GM19025 (cell line): Measurements from ENCODE around the gene GLT6D1.

Experiments used
- ATAC-seq: cut with Tn5 transposase; IDR thresholded peaks from one replicate; pipeline ENCODE4 v1.9.1; 2021; ENCODE audit warnings: mild to moderate bottlenecking, low read depth, moderate library complexity; ENCODE audit not compliant: unreplicated experiment

GLT6D1 gene

DNA sequence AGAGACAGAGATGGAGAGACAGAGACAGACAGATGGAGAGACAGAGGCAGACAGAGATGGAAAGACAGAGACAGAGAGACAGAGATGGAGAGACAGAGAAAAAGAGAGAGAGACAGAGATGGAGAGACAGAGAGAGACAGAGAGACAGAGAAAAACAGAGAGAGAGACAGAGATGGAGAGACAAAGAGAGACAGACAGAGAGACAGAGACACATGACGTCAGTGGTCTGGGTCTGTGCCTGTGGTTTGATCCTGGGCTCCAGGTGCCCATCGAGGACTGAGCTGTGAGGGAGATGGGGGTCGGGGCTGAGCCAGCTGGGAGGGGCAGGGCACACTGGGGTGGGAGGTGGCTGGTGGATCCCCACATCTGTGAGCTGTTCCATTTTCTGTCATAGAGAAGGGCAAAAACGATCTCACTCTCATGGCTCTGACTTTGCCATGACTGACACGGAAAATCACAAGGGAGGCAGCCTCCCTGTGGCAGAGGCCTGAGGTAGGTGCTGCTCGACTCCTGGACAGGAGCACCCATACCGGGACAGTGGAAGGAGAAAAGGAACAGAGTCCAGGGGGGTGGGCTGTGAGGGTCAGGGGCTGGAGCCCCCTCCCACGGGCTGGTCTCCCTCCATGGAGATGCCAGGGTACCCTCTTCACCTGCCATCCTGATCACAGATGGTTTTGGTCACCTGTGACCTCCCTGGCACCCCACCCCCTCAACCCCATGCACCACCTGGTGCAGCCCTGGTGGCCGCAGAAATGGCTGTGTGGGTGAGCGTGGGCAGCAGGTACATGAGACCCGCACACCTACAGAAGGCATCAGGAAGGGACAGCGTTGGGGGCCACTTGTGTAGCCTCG lies 28.8 kb downstream of the GLT6D1 start:
- no peak for ATAC-seq

DNA sequence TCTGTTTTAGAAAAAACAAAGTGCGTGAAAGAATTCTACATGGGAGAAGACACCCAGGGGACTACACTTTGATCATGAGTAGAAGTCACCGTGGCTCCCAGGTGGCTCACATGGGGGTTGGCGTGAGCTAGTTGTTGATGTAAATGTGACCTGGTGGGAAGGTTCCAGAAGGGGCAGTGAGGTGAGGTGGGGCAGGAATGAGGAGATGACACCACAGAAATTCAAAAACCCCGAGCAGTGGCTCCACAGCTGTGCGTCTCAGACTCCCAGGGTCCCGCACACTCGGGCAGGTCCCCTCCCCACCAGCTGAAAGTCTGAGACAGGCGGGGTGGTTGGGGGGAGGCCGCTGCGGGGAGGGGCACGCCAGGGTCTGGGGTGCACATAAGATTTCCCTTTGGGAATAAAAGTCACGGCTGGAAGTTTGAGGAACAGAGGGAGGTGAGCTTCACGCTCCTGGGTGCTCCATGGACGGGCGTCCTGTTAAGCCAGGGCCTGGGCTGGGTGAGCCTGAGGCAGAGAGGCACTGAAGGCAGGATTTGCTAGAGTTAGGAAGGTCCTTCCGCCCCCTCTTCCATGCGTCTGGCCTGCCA lies 29.9 kb downstream of the GLT6D1 start:
- ATAC-seq, result no peak

DNA sequence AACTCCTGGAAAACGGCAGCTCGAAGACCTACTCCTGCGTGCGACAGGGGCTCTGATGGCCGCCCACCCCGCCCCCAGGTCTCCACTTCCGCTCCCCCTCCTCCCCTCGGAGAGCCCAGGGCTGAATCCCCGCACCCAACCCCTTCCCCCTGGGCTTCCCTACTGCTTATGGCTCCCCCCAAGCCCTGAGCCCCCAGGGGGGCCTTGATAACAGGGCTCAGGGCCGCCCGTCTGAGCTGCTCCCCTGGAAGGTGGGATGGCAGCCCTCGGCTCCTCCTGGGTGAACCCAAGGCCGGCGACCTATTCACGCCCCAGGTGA lies 30.4 kb downstream of the GLT6D1 start:
- ATAC-seq, result no peak

DNA sequence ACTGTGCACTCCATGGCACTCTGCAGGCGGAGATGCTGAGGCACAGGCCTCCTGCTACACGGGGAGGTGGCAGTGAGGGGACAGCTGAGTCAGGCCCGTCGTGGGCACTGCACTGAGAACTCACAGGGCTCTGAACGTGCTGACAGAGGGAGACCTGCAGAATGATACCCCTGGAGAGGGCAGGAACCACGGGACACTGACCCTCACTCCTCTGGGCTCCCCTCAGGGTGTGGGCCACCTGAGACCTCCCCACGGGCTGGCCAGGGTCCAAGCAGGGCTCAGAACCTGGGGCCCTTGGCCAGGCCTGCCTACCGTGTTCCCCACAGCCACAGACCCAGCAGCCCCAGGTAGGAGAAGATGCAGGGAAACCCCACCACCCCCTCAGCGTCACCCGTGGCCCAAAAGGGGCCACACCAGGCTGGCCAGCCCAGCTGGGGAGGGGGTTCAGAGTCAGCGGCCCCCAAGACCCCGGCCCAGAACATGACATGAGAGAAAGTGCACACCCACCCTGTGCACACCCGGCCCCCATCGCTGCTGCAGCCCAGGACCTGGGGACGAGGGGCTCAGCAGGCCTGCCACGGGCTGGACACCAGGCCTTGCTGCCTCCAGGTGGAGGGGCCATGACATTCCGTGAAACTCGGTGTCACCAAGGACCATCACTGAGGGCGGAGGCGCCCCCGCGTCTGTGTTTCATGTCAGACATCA lies 30.9 kb downstream of the GLT6D1 start:
- no peak for ATAC-seq

DNA sequence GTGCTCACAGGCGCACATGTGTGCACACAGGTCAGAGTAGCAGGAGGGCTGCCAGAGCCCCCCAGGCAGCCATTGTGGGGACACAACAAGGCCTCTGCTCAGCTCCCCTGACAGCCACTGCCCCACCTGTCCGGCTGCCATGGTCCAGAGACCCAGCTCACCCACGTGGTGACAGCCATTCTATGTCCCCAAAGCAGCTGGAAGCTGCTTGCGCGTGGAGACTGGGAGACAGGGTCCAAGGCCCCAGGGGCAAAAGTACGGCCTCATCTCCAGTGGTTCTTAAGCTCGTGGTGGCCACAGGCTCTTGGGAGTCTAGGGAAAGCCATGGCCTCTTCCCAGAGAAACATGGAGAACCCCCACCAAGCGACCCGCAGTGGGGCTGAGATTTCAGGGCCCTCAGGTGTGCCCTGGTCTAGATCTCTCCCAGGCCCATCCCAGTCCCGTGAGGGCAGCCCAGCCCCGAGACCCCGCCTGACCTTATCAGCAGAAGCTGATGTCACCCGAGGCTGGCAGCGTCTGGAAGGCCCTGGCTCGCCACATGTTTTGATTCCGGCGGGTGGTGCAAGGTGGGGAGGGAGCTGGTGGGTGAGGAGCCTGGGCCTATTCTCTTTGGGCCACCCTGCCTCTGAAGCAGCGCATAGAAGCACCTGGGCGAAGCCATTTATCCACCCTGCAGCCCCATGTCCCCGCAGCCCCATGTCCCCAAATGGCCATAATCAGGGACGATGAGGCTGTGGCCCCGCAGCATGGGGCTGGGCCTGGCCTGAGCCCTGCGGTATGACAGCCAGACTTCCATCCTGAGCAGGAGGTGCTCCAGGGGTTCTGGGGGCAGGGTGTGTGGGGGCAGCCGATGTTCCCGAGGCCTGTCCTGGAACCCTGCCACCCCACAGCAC lies 31.7 kb downstream of the GLT6D1 start:
- ATAC-seq, result no peak

DNA sequence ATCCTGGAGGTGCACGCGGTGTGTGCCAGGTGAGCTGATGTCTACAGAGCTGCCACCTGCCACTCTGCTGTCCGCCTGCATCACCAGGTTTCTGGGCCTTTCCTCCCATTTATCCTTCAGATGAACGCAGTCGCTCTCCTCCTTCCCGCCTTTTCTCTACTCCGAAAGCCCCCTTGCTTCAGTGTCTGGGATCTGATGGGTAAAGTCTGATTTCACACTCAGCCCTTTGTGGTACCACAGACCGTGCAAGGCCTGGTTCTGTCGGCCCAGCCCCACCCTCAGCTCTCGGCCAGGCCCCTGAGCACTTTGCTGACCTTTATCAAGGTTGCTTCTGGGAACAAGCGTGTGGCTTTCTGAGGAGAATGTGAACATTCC lies 32.5 kb downstream of the GLT6D1 start:
- ATAC-seq, result no peak

DNA sequence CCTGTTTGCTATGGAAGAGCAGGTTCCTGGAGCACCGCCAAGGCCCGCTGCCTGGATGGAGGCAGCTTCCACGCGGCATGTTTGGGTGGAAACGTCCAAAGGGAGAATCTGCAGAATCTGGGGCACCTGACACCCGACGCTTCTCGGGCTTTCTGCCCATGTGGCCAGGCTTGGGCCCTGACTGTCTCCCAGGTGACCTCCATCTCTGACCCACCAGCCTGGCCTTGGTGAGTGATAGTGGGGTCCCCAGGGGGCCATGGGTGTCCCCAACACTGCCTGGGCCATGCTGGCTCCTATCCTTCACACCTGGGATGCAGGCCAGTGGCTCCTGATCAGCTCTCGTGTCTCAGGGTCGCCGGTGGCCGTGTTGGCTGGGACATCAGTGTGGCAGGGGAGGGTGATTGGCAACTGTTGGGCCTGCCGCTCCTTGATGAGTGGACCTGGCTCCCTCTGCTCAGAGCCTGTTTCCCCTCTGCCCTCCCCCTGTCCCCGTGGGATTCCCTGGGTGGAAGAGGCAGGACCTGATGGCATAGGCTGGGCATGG lies 34.0 kb downstream of the GLT6D1 start:
- ATAC-seq, result no peak

DNA sequence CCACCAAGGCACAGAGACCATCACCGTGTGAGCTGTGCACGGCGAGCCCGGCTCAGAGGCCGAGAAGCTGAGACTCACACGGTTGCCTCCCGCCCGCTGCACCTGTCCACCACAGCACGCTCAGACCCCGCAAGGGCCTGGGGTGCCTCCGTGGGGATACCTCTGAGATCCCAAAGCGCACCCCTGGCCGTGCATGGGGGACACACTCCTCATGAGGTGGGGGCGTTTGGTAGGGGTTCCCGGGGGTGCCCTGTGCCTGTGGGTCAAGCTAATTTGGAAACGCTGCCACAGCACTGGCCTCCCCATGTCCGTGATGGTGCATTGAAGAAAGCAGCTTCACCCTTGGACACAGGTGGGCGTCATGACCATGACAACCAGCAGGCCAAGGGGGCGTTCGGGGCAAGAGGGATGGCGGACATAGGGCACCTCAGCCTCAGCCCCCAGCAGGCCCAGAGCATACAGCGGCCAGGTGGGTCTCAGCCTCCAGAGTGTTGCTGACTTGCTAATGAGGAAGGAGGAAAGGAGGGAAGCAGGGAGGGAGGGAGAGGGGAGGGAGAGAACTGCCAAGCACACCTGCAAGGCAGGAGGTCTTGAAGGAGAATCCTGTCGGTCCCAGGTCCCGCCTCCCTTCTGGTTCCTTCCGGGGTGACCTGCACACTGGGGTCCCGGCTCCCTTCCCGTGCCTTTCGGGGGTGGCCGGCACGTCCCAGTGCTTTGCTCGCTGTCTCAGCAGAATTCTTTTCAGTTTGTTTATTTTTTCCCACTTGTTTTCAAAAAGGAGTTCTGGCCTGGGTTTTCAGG lies 34.7 kb downstream of the GLT6D1 start:
- ATAC-seq, result no peak

DNA sequence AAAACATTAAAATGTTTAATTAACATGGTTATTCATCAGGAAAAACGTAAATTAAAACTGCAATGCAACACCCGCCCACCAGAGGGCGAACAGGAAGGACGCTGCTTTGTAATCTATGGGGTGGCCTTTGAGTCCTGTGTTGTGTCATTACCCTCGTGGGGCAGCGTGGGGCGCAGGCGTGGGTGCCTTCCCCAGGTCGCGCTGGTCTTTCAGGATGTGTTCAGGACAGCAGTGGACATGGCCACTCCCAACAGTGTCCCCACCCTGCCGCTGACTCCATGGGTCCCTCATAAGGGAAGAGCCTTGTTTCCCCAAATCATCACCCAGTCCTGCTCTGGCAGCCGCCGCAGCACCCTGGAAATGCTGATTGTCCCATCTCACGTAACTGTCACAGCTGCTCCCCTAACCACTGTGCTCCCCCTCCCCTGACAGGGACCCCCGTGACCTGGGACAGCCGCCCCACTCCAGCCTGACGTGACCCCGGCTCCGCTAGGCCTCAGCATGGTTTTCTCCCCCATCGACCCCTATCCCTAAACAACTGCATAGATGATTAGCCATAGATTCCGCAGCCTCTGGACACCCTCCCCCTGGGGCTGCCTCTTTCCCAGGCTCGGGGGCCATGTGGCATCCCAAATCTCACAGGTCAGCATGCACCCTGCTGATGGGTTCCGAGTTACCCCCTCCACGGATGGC lies 36.4 kb downstream of the GLT6D1 start:
- ATAC-seq, result no peak

DNA sequence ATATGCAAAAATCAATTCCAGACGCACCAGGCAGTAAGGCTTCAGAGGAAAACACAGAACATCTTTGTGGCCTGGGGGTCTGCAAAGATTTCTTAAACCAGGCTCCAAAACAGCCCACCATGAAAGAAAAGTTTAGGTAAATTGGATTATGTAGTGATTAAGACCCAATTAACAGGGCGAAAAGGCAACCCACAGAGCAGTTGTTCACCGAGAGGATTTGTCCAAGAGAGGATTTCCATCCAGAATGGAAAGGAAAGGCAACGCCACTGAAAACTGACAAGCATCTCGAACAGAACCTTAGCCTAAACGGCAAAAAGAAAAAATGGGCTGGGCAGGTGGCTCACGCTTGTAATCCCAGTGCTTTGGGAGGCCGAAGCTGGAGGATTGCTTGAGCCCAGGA lies 37.4 kb downstream of the GLT6D1 start:
- ATAC-seq, result no peak

DNA sequence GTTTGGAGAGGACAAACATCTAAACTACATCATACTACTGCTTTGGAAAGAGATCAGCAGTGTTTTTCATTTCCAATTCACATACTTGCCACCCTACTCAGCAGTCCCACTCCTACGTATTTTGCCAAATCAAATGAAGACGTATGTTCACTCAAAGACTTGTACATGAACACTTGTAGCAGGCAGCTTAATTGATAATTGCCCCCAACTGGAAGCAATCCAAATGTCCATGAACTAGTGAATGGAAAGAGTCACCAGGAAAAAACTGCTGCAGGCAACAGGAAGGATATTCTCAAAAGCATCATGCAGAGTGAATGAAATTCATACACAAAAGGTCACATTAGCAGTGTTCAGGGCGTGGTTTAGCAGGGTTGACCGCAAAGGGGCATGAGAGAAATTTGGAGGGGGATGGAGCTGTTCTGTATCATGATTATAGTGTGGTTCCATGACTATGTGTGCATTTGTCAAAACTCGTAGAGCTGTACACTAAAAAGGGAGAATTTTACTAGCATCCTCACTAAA lies 39.0 kb downstream of the GLT6D1 start:
- no peak for ATAC-seq

DNA sequence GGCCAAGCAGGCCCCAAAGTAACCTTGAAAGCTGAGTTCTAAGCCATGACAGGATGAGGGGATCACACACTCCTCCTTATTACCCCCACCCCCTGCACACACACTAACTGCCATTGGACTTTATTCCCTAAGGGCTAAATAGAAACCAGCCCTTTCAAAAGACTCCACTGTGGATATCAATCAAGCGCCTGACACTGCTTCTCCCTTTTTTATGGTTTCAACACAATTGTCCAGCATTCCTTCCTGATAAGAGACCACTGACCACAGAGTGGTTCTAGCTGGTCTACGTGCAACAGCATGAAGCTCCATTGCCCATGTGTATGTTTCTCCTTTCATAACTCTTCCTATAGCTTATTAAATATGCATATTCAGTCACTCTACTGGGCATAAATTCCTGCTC lies 43.1 kb downstream of the GLT6D1 start:
- no peak for ATAC-seq

DNA sequence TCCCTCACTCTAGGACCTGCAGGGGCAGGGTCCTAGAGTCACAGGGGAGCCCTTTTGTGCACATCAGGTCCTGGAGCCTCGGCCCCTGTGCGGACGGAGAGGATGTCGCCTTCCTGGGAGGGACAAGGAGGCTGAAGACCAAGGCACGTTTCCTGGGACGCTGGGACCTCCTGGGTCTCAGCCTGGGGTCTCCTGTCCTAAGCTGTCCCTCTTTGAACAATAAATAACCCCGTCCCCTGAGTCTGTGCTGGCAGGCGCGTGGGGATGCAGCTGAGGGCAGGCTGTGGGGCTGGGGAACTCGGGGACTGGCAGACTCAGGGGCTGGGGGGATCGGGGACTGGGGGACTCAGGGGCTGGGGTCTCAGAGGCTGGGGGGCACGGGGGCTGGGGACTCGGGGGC lies 46.7 kb downstream of the GLT6D1 start:
- no peak for ATAC-seq

DNA sequence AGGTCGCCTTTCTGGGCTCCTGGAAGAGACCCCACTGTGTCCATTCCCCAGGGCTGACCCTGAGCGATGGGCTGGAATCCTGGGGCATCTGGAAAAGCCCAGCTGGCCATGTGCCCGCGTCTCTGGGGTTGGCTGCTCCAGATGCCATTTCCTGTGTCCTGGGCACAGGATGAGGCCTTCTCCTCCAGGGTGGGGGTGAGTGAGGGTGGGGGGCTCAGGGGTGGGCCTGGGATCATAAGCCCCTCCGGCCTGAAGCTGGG lies 47.1 kb downstream of the GLT6D1 start:
- ATAC-seq, result no peak

DNA sequence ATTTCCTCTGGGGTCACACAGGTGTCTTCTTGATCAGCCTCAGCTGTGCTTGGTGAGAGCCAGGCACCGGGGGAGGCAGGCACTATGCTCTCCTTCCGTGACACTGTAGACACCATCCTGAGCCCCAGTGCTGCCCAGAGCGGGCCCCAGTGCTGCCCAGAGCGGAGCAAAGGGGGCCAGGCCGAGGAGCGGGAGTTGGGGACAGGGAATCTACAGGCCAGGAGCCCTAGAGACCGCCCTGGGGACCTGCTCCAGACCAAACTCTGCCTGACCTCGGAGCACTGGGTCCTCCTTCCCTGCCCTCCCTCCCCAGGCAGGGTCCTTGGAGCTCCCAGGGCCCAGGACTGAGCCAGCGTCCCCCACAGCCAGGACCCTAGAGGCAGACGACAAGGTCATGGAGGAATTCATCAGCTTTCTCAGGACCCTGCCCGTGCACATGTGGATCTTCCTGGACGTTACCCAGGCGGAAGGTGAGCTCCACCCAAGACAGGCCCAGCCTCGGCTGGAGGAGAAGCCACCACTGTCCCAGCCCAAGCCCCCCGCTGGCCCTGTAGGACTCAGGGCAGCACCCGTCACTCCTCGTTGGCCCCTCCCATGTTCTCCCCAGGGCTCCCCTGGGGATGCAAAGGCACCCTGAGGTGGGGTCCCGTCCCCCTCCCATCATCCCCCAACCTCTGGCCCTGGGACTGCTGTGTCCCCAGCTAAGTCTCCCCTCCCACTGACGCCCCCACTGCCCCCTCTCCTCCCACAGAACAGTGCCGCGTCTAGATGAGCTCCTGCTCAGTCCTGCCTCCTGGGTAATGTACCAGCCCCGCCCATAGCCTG lies 47.6 kb downstream of the GLT6D1 start:
- ATAC-seq, result no peak

DNA sequence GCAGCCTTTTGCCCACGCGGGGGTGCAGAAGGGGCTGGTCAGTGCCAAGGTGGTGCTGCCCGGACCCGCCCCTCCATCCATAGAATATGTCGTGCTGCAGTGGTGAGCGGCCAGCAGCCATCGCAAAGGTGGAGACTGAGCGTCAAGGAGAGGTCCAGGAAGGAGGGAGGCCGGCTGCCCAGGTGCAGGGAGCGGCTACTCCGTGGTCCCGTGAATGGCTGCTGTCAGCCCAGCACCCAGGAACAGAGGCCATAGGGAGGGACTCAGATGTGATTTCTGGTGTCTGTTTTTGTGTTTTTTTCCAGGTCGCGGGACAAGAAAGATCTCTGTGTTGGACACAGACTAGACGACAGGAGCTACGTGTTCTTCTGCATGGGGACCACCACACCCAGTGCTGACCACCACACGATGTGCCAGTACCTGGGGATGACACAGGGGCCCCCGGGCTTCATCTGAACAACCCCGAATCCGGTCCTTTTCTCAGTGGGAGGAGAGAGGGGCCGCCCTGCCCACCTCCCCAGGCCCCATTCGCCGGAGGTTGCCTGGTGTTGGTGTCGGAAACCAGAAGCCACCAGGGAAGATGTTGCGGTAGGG lies 48.8 kb downstream of the GLT6D1 start:
- ATAC-seq, result no peak

DNA sequence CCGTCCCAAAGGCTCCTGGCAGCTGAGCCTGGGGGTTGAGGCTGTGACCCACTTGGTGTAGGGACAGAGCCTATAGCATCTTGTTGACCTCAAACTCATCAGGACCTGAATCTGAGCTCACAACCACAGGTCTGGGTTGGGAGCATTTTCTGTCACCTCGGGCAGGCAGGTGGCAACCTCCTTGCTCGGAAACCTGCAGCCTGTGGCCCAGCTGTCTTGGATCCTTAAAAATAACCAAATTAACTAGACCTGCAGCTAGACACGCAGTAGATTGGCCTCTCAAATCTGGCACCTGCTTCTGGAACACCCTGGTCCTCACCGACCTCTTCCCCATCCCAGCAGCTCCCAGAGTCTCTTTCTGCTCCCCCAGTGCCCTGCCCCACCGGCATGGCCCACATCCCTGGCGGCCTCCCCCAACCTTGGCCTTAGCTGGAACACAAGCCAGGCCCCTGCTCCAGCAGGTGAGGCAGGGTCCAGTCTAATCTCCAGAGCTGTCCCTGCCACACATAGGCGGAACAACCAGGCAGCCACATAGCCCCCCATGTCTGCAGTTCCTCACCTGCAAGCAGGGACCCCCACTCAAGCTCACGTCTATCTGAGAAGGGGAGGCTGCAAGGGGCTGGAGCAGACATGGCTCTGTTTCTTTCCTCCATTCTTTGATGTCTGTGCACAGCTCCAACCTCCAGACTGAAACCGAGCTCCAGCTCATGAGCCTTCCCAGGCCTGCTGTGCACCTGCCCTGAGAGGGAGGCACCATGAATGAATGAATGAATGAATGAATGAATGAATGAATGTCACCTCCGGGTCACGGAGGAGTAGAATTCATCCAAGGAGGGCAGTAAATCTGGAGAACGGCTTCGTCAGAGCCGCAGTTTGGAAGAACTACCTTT lies 49.5 kb downstream of the GLT6D1 start:
- no peak for ATAC-seq
